ENCODE measurements around the gene CDK14.
A peak's percentile ranks its signal among the peaks of the same experiment; 100 is the strongest.

The CDK14 gene

GRCh38 chr7:91135703-91136430, 539.7 kb downstream of the CDK14 start:
- Histone ChIP-seq H2AFZ (ENCODE audit: low read depth, low read length) (no peak overlapping the region), H3K79me2 (ENCODE audit: low read length) (no peaks in the 10 kb centered on the region), H3K9ac (ENCODE audit: low read length) (no peak overlapping the region), H3K4me1 (ENCODE audit: low read length) (peaks cover 13% of the 10 kb centered on the region), H3K9me3 (ENCODE audit: insufficient read depth, low read length) (no peaks in the 10 kb centered on the region), H4K20me1 (ENCODE audit: insufficient read depth, low read length) (no peaks in the 10 kb centered on the region), H3K4me3 (ENCODE audit: low read length) (no peak overlapping the region), H3K27ac (ENCODE audit: low read length) (no peak overlapping the region), H3K4me2 (ENCODE audit: low read length) (no peak overlapping the region), H3K36me3 (replicated peaks; ENCODE audit: low read depth, low read length) (no peaks in the 10 kb centered on the region), H3K27me3 (ENCODE audit: low read depth, low read length) (no peaks in the 10 kb centered on the region)
- no peak for TF ChIP-seq CTCF (IDR thresholded peaks at IDR 0.05; ENCODE audit: low read depth, low read length)
- TF ChIP-seq EZH2phosphoT487 (IDR thresholded peaks at IDR 0.05; ENCODE audit: low read depth), result no peak

- no peak overlapping the region for H3K27ac ChIP-seq (ENCODE audit: low read length)
- no peaks in the 10 kb centered on the region for H3K79me2 ChIP-seq (ENCODE audit: low read length)
- H3K4me2 ChIP-seq (ENCODE audit: low read length), result no peak overlapping the region
- no peak for TF ChIP-seq EZH2phosphoT487 (IDR thresholded peaks at IDR 0.05; ENCODE audit: low read depth)
- no peak for TF ChIP-seq CTCF (IDR thresholded peaks at IDR 0.05; ENCODE audit: low read depth, low read length)
- H3K4me3 ChIP-seq (ENCODE audit: low read length), result no peak overlapping the region
- no peaks in the 10 kb centered on the region for H3K36me3 ChIP-seq (replicated peaks; ENCODE audit: low read depth, low read length)
- H2AFZ ChIP-seq (ENCODE audit: low read depth, low read length), result no peak overlapping the region
- no peaks in the 10 kb centered on the region for H4K20me1 ChIP-seq (ENCODE audit: insufficient read depth, low read length)
- no peaks in the 10 kb centered on the region for H3K9me3 ChIP-seq (ENCODE audit: insufficient read depth, low read length)
- peaks cover 21% of the 10 kb centered on the region for H3K4me1 ChIP-seq (ENCODE audit: low read length)
- H3K27me3 ChIP-seq (ENCODE audit: low read depth, low read length), result no peaks in the 10 kb centered on the region
- no peak overlapping the region for H3K9ac ChIP-seq (ENCODE audit: low read length)
These were observed 541.1 kb downstream of the CDK14 start for GRCh38 chr7:91137153-91137787.

- Histone ChIP-seq H3K4me3 (ENCODE audit: low read length) (no peak overlapping the region), H3K27me3 (ENCODE audit: low read depth, low read length) (no peaks in the 10 kb centered on the region), H3K4me2 (ENCODE audit: low read length) (no peak overlapping the region), H3K9ac (ENCODE audit: low read length) (no peak overlapping the region), H4K20me1 (ENCODE audit: insufficient read depth, low read length) (no peaks in the 10 kb centered on the region), H3K36me3 (replicated peaks; ENCODE audit: low read depth, low read length) (no peaks in the 10 kb centered on the region), H3K79me2 (ENCODE audit: low read length) (no peaks in the 10 kb centered on the region), H3K9me3 (ENCODE audit: insufficient read depth, low read length) (no peaks in the 10 kb centered on the region), H3K27ac (ENCODE audit: low read length) (no peak overlapping the region), H2AFZ (ENCODE audit: low read depth, low read length) (no peak overlapping the region), H3K4me1 (ENCODE audit: low read length) (peaks cover 21% of the 10 kb centered on the region)
- TF ChIP-seq EZH2phosphoT487 (IDR thresholded peaks at IDR 0.05; ENCODE audit: low read depth) (no peak), CTCF (IDR thresholded peaks at IDR 0.05; ENCODE audit: low read depth, low read length) (no peak)
These were observed 541.8 kb downstream of the CDK14 start for GRCh38 chr7:91137788-91138368.

GRCh38 chr7:91140286-91140685, 544.2 kb downstream of the CDK14 start:
- H3K27me3 ChIP-seq (ENCODE audit: low read depth, low read length), result no peaks in the 10 kb centered on the region
- H3K27ac ChIP-seq (ENCODE audit: low read length), result no peak overlapping the region
- no peak overlapping the region for H3K9ac ChIP-seq (ENCODE audit: low read length)
- H3K4me3 ChIP-seq (ENCODE audit: low read length), result no peak overlapping the region
- H3K4me2 ChIP-seq (ENCODE audit: low read length), result peak overlapping the region; percentile 39; the same call in 1 of the 2 replicates
- no peak for TF ChIP-seq EZH2phosphoT487 (IDR thresholded peaks at IDR 0.05; ENCODE audit: low read depth)
- TF ChIP-seq CTCF (IDR thresholded peaks at IDR 0.05; ENCODE audit: low read depth, low read length), result no peak
- H2AFZ ChIP-seq (ENCODE audit: low read depth, low read length), result no peak overlapping the region
- H3K4me1 ChIP-seq (ENCODE audit: low read length), result peaks cover 21% of the 10 kb centered on the region
- no peaks in the 10 kb centered on the region for H3K79me2 ChIP-seq (ENCODE audit: low read length)
- H4K20me1 ChIP-seq (ENCODE audit: insufficient read depth, low read length), result no peaks in the 10 kb centered on the region
- H3K36me3 ChIP-seq (replicated peaks; ENCODE audit: low read depth, low read length), result no peaks in the 10 kb centered on the region
- H3K9me3 ChIP-seq (ENCODE audit: insufficient read depth, low read length), result no peaks in the 10 kb centered on the region

Data from OCI-LY3 (cell line).